SK-N-SH treated with all-trans-retinoic acid at 6 μM for 48 hours (cell line): Measurements from ENCODE around the gene NEK11.

Experiments
- ARNTL ChIP-seq: fragments of 450-650 bp; formaldehyde crosslinking; IDR thresholded peaks from 2 replicates; pipeline ENCODE4 v1.5.0; 2020; ENCODE audit warnings: low read depth, mild to moderate bottlenecking, moderate library complexity, borderline replicate concordance
- BACH2 ChIP-seq: fragments of 250-450 bp; sonication (Bioruptor Pico); IDR thresholded peaks from 2 replicates; pipeline ENCODE4 v1.9.0; 2021; ENCODE audit warnings: mild to moderate bottlenecking, borderline replicate concordance
- OSR1 ChIP-seq: fragments of 250-450 bp; sonication (Bioruptor Pico); IDR thresholded peaks from 2 replicates; pipeline ENCODE4 v1.8.0; 2022; ENCODE audit warnings: moderate library complexity, mild to moderate bottlenecking, inconsistent platforms
- RARB ChIP-seq: fragments of 250-450 bp; sonication (Bioruptor Pico); IDR thresholded peaks from 2 replicates; pipeline ENCODE4 v1.8.0; 2021; ENCODE audit warnings: mild to moderate bottlenecking, moderate library complexity
- TOX ChIP-seq: fragments of 250-450 bp; sonication (Bioruptor Pico); IDR thresholded peaks from 2 replicates; pipeline ENCODE4 v1.8.0; 2021; ENCODE audit warnings: mild to moderate bottlenecking, moderate library complexity, borderline replicate concordance
- ZC3H10 ChIP-seq: fragments of 250-450 bp; sonication (Bioruptor Pico); IDR thresholded peaks from 2 replicates; pipeline ENCODE4 v1.5.1; 2021; ENCODE audit warnings: mild to moderate bottlenecking, moderate library complexity
- ZFP30 ChIP-seq: fragments of 450-650 bp; formaldehyde crosslinking; IDR thresholded peaks from 2 replicates; pipeline ENCODE4 v1.5.0; 2022; ENCODE audit warnings: mild to moderate bottlenecking, moderate library complexity
- ZNF565 ChIP-seq: fragments of 450-650 bp; formaldehyde crosslinking; conservative IDR thresholded peaks from 2 replicates; pipeline ENCODE4 v1.5.0; 2020; ENCODE audit warnings: low read depth, mild to moderate bottlenecking, moderate library complexity
- TF ChIP-seq, protein P1 (sequence below): fragments of 250-450 bp; sonication (Bioruptor Pico); IDR thresholded peaks from 2 replicates; pipeline ENCODE4 v1.5.0; 2020; ENCODE audit warnings: mild to moderate bottlenecking, moderate library complexity
- TF ChIP-seq, protein P2 (sequence below): fragments of 250-450 bp; sonication (Bioruptor Pico); IDR thresholded peaks from 2 replicates; pipeline ENCODE4 v1.8.0; 2020; ENCODE audit warnings: mild to moderate bottlenecking, moderate library complexity, borderline replicate concordance
- TF ChIP-seq, protein P3 (sequence below): fragments of 250-450 bp; sonication (Bioruptor Pico); IDR thresholded peaks from 2 replicates; pipeline ENCODE4 v1.5.1; 2020; ENCODE audit warnings: low read depth, mild to moderate bottlenecking, moderate library complexity

DNA sequence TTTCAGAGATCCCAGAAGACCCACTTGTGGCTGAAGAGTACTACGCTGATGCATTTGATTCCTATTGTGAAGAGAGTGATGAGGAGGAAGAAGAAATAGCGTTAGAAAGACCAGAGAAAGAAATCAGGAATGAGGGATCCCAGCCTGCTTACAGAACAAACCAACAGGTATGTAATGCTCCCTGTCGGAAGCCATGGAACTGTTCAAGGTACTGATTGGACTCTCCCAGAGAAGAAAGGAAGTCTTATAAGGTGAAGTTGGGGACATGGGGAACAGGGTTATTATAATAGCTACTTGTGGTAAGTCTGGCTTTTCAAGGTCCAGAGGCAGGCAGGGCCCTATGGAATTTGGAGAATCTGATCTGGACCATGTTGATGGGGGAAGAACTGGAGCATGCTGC is 201.8 kb downstream of the NEK11 start:
- TF ChIP-seq TOX (no peak), RARB (CRISPR knock-in tag) (no peak), ZFP30 (no peak), ZNF565 (CRISPR knock-in tag) (no peak), OSR1 (no peak), BACH2 (CRISPR knock-in tag) (no peak), ZC3H10 (no peak), ARNTL (CRISPR knock-in tag) (no peak)
- TF ChIP-seq, protein P1, sequence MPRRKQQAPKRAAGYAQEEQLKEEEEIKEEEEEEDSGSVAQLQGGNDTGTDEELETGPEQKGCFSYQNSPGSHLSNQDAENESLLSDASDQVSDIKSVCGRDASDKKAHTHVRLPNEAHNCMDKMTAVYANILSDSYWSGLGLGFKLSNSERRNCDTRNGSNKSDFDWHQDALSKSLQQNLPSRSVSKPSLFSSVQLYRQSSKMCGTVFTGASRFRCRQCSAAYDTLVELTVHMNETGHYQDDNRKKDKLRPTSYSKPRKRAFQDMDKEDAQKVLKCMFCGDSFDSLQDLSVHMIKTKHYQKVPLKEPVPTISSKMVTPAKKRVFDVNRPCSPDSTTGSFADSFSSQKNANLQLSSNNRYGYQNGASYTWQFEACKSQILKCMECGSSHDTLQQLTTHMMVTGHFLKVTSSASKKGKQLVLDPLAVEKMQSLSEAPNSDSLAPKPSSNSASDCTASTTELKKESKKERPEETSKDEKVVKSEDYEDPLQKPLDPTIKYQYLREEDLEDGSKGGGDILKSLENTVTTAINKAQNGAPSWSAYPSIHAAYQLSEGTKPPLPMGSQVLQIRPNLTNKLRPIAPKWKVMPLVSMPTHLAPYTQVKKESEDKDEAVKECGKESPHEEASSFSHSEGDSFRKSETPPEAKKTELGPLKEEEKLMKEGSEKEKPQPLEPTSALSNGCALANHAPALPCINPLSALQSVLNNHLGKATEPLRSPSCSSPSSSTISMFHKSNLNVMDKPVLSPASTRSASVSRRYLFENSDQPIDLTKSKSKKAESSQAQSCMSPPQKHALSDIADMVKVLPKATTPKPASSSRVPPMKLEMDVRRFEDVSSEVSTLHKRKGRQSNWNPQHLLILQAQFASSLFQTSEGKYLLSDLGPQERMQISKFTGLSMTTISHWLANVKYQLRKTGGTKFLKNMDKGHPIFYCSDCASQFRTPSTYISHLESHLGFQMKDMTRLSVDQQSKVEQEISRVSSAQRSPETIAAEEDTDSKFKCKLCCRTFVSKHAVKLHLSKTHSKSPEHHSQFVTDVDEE (CRISPR knock-in tag) = no peak
- TF ChIP-seq, protein P2, sequence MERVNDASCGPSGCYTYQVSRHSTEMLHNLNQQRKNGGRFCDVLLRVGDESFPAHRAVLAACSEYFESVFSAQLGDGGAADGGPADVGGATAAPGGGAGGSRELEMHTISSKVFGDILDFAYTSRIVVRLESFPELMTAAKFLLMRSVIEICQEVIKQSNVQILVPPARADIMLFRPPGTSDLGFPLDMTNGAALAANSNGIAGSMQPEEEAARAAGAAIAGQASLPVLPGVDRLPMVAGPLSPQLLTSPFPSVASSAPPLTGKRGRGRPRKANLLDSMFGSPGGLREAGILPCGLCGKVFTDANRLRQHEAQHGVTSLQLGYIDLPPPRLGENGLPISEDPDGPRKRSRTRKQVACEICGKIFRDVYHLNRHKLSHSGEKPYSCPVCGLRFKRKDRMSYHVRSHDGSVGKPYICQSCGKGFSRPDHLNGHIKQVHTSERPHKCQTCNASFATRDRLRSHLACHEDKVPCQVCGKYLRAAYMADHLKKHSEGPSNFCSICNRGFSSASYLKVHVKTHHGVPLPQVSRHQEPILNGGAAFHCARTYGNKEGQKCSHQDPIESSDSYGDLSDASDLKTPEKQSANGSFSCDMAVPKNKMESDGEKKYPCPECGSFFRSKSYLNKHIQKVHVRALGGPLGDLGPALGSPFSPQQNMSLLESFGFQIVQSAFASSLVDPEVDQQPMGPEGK (CRISPR knock-in tag) = no peak
- TF ChIP-seq, protein P3, sequence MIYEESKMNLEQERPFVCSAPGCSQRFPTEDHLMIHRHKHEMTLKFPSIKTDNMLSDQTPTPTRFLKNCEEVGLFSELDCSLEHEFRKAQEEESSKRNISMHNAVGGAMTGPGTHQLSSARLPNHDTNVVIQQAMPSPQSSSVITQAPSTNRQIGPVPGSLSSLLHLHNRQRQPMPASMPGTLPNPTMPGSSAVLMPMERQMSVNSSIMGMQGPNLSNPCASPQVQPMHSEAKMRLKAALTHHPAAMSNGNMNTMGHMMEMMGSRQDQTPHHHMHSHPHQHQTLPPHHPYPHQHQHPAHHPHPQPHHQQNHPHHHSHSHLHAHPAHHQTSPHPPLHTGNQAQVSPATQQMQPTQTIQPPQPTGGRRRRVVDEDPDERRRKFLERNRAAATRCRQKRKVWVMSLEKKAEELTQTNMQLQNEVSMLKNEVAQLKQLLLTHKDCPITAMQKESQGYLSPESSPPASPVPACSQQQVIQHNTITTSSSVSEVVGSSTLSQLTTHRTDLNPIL (CRISPR knock-in tag) = no peak
